Kidney epithelial cell (primary cell): Measurements from ENCODE around the gene RPTOR. TPM values are rescaled to one million over a fixed set of nuclear protein-coding genes. Genes with fewer than 3 reads are reported as not detected.

Experiments used
- DNase-seq: peaks from one replicate; pipeline ENCODE4 v3.0.0-alpha.2; 2010; ENCODE audit warnings: low read depth
- H3K27me3 ChIP-seq: 2 replicates; pipeline ENCODE4 v1.6.0; 2011; ENCODE audit warnings: low read length; ENCODE audit not compliant: control insufficient read depth, insufficient read depth
- H3K36me3 ChIP-seq: 2 replicates; pipeline ENCODE4 v1.5.1; 2011; ENCODE audit warnings: low read length; ENCODE audit not compliant: control insufficient read depth, insufficient read depth
- H3K4me3 ChIP-seq: 2 replicates; pipeline ENCODE4 v1.5.1; 2011; ENCODE audit warnings: low read depth, mild to moderate bottlenecking, control low read depth, low read length
- total RNA-seq: library from RNA; depleted of rRNA; stranded (reverse); fragments of >200 nt; gene quantifications from 2 replicates; pipeline ENCODE4 v1.2.3, GENCODE V29; 2015
- TF ChIP-seq, protein P1 (sequence below): IDR thresholded peaks from 2 replicates; pipeline ENCODE4 v1.5.1; 2011; ENCODE audit warnings: mild to moderate bottlenecking, moderate library complexity, low read length, control low read depth, inconsistent platforms; ENCODE audit not compliant: insufficient read depth, poor library complexity, severe bottlenecking

Gene RPTOR
- total RNA-seq, 1 donor from 2014 or later: 22.7 TPM

GRCh38 chr17:80925688-80926335 lies 381.2 kb downstream of the RPTOR start:
- TF ChIP-seq, protein P1, sequence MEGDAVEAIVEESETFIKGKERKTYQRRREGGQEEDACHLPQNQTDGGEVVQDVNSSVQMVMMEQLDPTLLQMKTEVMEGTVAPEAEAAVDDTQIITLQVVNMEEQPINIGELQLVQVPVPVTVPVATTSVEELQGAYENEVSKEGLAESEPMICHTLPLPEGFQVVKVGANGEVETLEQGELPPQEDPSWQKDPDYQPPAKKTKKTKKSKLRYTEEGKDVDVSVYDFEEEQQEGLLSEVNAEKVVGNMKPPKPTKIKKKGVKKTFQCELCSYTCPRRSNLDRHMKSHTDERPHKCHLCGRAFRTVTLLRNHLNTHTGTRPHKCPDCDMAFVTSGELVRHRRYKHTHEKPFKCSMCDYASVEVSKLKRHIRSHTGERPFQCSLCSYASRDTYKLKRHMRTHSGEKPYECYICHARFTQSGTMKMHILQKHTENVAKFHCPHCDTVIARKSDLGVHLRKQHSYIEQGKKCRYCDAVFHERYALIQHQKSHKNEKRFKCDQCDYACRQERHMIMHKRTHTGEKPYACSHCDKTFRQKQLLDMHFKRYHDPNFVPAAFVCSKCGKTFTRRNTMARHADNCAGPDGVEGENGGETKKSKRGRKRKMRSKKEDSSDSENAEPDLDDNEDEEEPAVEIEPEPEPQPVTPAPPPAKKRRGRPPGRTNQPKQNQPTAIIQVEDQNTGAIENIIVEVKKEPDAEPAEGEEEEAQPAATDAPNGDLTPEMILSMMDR: no peak
- peaks cover 2% of the 10 kb centered on the region for H3K36me3 ChIP-seq
- H3K27me3 ChIP-seq: no peaks in the 10 kb centered on the region
- no peak overlapping the region for H3K4me3 ChIP-seq
- DNase-seq: no peak

GRCh38 chr17:80926591-80927250 lies 382.1 kb downstream of the RPTOR start:
- Histone ChIP-seq H3K36me3 (peaks cover 2% of the 10 kb centered on the region), H3K27me3 (no peaks in the 10 kb centered on the region), H3K4me3 (no peak overlapping the region)
- TF ChIP-seq, protein P1: no peak
- no peak for DNase-seq

- Histone ChIP-seq H3K36me3 (peaks cover 2% of the 10 kb centered on the region), H3K4me3 (no peak overlapping the region), H3K27me3 (no peaks in the 10 kb centered on the region)
- no peak for DNase-seq
- TF ChIP-seq, protein P1: no peak
Observed at GRCh38 chr17:80927791-80928216, 383.2 kb downstream of the RPTOR start.

GRCh38 chr17:80929449-80929848 lies 384.8 kb downstream of the RPTOR start:
- DNase-seq: no peak
- H3K4me3 ChIP-seq: no peak overlapping the region
- TF ChIP-seq, protein P1: no peak
- no peaks in the 10 kb centered on the region for H3K27me3 ChIP-seq
- H3K36me3 ChIP-seq: peaks cover 2% of the 10 kb centered on the region

GRCh38 chr17:80930335-80931279 lies 386.0 kb downstream of the RPTOR start:
- no peaks in the 10 kb centered on the region for H3K27me3 ChIP-seq
- TF ChIP-seq, protein P1: no peak
- no peak overlapping the region for H3K4me3 ChIP-seq
- H3K36me3 ChIP-seq: no peaks in the 10 kb centered on the region
- no peak for DNase-seq
